ENCODE data around the gene ZNHIT1. TPM values are rescaled to one million over a fixed set of nuclear protein-coding genes. Genes with fewer than 3 reads are reported as not detected.

The ZNHIT1 gene
- total RNA-seq = 28.1 TPM

DNA sequence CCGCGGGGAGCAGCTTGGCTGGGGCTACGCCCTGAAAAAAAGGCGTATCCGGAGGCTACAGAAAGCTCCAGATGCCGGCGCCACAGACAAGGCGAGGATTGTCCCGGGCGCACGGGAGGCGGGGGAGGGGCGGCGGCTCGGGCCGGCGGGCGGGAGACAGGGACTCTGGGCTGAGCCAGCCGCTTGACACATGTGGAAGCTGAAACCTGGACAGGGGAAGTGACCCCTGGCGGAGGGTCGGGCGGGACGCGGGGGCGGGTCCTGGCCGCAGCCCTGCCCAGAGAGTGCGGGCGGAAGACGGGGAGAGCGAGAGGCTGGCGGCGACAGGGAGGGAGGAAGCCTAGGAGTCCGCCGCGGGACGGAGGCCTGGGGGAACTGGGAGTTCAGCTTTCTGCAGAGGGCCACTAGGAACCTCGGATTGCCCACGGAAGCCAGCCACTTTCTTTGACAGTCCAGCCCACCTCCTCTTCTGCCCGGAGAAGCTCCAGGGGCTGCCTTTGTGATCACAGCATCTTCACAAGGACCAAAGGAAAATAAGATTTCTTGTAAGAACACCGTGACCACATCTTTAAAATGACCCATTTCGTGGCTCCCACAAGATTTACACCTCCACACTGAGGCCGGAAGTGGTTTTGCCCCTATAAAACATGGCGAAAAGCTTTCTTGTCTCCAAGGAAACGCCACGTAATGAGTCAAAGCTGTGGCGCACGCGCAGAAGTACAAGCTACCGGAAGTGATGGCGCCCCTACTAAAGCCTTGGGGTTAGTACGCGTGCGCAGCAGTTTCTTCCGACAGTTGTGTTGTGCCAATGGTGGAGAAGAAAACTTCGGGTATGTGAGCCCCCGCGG is at the start of gene ZNHIT1, which contains the start of gene PLOD3:
TSS of gene ZNHIT1 (plus strand) at position 778 of the 848 bp plus-strand sequence. CDS start at position 809, 31 bp downstream.
TSS of gene PLOD3 (minus strand) at position 194 of the 848 bp plus-strand sequence. CDS start 307 bp downstream, outside the sequence.
- H3K9me3 ChIP-seq (ENCODE audit: low read depth, low read length) = no peaks in the 10 kb centered on the region
- peak within 1 kb of the TSS; percentile 63 for H3K4me3 ChIP-seq (ENCODE audit: low read length)
- no peaks in the 10 kb centered on the region for H3K27me3 ChIP-seq (ENCODE audit: insufficient read depth, low read length)
- H3K4me1 ChIP-seq (ENCODE audit: insufficient read depth, low read length) = peaks cover 36% of the 10 kb centered on the region

DNA sequence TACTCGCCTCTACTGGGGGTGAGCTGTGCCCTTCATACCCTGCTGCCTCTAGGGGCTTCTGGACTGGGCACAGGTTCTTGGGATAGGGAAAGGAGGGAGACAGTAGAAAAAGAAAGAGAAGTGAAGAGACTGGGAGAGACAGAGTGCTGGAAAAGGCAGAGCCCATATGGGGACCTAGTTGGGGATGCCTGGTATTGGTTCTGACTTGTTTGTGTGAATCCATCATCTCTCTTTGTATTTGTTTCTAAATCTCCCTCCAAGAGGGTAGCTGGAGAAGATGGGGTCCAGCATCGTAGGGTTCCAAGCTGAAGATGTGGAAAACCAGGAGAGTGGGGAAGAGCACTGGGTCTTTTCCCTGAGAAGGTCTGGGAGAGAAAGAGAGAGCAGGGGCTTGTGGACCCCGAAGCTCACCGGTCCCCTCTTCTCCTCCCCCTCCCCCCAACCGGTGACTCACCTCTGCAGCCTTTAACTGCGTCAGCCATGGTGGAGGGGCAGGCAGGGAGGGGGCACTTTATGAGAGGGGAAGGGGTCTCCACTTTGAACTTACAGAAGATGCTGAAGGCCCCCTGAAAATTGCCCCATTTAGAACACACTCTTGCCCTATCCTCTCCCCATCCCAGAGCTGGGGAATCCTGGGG is 49.4 kb upstream of the ZNHIT1 start:
- Histone ChIP-seq H3K27me3 (ENCODE audit: insufficient read depth, low read length) (peaks cover 91% of the 10 kb centered on the region), H3K4me1 (ENCODE audit: insufficient read depth, low read length) (peaks cover 70% of the 10 kb centered on the region), H3K9me3 (ENCODE audit: low read depth, low read length) (no peaks in the 10 kb centered on the region), H3K4me3 (ENCODE audit: low read length) (no peak overlapping the region)

DNA sequence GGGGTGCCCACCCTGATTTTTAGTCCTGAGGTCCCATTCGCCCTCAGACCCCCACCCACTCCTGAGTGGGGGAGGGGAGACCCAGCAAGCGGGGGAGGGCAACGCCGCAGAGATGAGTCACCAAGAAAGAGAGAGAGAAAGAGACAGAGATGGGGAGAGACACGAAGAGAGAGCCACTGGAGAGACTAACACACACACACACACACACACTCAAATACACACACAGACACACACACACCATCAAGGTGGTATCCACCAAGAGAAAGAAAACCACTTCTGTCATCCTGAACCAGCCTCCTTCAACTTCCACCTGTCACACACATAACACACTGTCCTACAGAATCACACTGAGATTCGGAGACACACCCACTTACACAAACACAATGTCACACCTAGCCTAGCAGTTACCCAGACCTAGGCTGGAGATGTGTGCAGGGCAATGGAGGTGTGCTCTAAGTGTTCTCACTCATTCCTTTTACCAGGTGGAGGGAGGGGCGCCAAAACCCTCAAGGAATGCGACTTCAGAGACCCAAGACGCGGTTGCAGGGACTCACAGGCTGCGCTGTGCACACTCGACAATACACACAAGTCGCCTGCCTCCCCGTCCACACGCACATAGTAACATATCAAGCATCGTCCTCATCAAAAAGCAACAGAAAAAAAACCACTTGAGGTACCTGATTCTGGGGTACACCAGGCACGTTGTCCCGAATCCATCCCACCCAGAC is 48.7 kb upstream of the ZNHIT1 start:
- peaks cover 92% of the 10 kb centered on the region for H3K27me3 ChIP-seq (ENCODE audit: insufficient read depth, low read length)
- H3K4me3 ChIP-seq (ENCODE audit: low read length) = no peak overlapping the region
- no peaks in the 10 kb centered on the region for H3K9me3 ChIP-seq (ENCODE audit: low read depth, low read length)
- H3K4me1 ChIP-seq (ENCODE audit: insufficient read depth, low read length) = peaks cover 70% of the 10 kb centered on the region

DNA sequence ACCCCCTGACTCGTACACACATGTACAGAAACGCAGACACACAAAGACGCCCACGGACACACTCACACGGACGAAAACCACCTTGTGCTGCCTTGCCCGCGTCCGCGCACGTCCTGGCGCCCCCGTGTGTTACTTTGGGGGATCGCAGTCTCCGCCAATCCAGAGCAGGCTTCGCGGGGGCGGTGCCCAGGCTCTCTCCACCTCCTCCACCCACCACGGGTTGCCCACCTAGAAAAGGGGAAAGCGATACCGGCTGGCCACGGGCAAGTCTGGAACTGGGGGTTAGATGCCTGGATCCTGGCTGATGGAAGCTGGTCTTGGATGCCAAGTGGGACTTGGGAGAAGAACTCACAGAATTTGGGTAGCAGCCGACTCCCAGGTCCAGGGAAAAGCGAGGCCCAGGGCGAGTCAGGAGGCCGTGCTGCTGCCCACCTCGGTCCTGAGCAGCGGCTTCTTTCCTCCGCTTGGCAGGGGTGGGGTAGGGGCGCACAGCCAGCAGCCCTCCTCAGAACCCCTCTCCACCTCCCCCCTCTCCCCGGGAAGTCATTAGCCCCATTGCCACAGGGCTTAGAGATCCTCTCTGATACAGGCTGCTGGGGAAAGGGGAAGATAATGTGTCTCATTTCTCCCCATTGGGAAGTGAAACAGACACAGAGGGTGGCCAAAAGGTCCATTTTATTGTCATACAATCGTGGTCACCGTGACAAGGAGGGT is 48.0 kb upstream of the ZNHIT1 start:
- Histone ChIP-seq H3K4me3 (ENCODE audit: low read length) (no peak overlapping the region), H3K27me3 (ENCODE audit: insufficient read depth, low read length) (peaks cover 92% of the 10 kb centered on the region), H3K4me1 (ENCODE audit: insufficient read depth, low read length) (peaks cover 65% of the 10 kb centered on the region), H3K9me3 (ENCODE audit: low read depth, low read length) (no peaks in the 10 kb centered on the region)

DNA sequence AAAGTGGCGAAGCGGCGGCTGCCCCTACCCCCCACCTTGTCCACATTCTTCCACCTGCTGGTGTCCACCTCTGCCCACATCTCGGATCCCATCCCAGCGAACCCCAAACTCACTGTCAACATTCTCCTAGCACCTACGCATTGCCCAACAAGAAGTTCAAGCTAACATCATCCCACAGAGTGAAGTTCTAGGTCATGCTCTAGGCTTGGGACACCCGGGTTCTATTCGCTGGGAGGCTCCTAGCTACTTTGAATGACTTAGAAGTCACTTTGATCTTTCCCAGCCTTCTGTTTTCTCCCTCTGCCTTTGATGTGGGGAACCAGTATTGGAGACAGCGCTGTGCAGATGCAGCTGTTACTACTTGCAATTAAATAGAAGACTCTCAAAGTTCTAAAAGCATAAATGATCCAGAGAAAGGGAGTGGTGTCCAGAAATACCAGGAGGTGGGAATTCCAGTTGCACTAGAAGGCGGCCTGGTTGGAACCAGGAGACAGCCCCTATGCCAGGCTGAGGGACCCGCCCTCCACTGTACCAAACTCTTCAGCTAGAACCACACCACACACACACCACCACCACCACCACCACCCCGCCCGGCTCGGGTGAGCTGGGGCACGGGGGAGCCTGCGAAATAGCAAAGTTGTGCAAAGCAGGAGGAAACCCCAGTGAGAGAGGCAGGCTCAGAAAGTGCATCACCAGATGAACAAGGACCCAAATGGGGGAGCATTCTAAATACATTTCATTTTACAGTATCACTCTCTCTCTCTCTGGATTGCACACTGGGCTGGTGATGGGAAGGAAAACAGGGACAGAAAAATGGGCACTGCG is 47.1 kb upstream of the ZNHIT1 start:
- H3K27me3 ChIP-seq (ENCODE audit: insufficient read depth, low read length) = peaks cover 95% of the 10 kb centered on the region
- H3K4me3 ChIP-seq (ENCODE audit: low read length) = no peak overlapping the region
- peaks cover 57% of the 10 kb centered on the region for H3K4me1 ChIP-seq (ENCODE audit: insufficient read depth, low read length)
- H3K9me3 ChIP-seq (ENCODE audit: low read depth, low read length) = no peaks in the 10 kb centered on the region

DNA sequence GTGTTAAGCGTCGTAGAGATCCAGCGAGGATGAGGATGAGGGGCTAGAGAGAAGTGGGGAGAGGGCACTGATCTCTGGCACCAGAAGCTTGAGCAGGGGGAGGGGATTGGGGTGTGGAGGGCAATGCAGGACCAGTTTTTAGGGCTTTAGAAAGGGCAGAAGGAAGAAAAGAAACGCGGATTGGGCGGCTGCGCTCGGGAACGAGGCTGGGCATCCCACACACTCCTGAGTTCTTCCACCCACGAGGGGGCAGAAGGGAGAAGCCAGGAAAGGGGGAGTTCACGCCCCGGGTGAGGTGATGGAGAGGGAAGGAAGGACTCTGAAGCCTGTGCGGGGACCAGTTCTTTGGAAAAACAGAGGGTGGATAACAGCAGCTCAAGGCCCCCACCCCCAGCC is 46.5 kb upstream of the ZNHIT1 start:
- H3K27me3 ChIP-seq (ENCODE audit: insufficient read depth, low read length) = peaks cover 96% of the 10 kb centered on the region
- H3K4me1 ChIP-seq (ENCODE audit: insufficient read depth, low read length) = peaks cover 53% of the 10 kb centered on the region
- no peaks in the 10 kb centered on the region for H3K9me3 ChIP-seq (ENCODE audit: low read depth, low read length)
- H3K4me3 ChIP-seq (ENCODE audit: low read length) = no peak overlapping the region

DNA sequence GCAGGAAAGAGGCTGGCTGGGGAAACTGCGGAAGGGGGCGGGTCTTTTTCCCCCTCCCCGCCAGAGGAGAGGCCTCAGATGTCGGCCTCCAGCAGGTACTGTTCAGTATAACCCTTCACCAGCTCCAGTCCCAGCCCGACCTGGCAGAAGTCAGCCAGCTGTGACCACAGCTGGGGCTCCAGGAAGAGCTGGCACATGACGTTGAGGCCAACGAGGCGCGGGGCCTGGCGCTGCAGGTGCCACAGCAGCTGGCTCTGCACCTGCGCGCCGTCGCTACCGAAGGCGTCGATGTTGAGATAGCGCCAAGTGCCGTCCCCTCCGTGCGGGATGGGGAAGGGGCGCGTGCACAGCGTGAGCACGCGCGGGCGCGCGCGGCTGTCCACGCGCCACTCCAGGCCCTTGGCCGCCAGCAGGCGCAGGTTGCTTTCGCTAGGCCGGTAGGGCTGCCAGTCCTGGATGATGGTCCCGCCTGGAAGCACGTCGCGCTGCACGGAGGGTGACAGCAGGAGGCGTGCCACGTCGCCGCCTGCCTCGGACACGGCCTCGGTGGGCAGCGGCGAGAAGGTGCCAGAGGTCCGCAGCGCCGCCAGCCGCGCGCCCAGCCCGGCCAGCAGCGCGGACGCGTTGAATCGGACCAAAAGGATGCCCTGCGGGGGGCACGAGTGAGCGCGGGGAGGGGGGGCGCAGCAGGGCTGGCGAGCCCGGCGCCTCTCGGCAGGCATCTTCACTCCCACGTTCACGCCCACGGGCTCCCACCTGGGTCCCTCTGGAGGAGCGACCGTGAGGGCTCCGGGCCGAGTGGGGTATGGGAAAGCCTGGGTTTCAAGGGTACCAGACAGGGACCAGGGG is 45.7 kb upstream of the ZNHIT1 start:
- H3K9me3 ChIP-seq (ENCODE audit: low read depth, low read length) = no peaks in the 10 kb centered on the region

DNA sequence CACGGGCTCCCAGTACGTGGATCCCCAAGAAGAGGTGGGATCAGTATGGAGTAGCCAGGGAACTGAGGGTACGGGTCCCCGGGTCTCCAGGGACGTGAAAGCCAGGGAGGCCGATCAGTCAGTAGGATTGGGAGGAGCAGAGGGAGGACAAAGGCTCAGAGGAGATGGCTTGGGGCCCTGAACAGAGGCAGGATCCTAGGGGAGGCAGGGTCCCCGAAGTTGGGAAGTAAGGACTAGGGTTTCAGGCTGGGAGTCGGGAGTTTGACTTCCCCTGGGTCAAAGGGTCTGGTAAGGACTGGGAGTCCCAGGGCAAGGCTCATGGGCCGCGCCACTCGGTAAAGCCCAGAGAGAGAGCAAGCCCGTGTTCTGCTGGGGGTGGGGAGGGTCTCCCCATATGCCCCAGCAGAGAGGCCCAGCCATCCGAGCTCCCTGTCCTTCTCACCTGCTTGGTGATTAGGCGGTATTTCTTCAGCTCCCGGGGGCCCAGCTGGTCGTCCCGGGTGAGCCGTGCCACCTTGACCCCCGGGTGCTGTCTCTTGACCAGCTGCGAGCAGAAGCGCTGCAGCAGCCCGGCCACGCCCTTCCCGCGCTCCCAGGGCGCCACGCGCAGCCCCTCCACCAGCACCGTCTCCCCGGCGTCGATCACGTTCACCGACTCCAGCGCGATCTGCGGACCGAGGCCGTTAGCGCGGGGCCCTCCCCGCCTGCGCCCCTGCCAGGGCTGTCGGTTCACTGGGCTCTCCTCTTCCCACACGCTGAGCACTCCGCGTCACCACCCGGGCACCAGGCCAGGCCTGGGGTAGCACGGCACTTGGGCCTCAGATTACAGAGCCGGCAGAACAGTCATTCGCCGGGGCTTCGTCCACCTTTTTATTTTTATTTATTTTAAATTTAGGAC is 44.9 kb upstream of the ZNHIT1 start:
- Histone ChIP-seq H3K4me1 (ENCODE audit: insufficient read depth, low read length) (peaks cover 53% of the 10 kb centered on the region), H3K4me3 (ENCODE audit: low read length) (no peak overlapping the region)

More for the DNA sequence above, 45.7 kb upstream of the ZNHIT1 start:
- H3K4me3 ChIP-seq (ENCODE audit: low read length) = no peak overlapping the region
- H3K27me3 ChIP-seq (ENCODE audit: insufficient read depth, low read length) = peaks cover 98% of the 10 kb centered on the region
- H3K4me1 ChIP-seq (ENCODE audit: insufficient read depth, low read length) = peaks cover 53% of the 10 kb centered on the region

DNA sequence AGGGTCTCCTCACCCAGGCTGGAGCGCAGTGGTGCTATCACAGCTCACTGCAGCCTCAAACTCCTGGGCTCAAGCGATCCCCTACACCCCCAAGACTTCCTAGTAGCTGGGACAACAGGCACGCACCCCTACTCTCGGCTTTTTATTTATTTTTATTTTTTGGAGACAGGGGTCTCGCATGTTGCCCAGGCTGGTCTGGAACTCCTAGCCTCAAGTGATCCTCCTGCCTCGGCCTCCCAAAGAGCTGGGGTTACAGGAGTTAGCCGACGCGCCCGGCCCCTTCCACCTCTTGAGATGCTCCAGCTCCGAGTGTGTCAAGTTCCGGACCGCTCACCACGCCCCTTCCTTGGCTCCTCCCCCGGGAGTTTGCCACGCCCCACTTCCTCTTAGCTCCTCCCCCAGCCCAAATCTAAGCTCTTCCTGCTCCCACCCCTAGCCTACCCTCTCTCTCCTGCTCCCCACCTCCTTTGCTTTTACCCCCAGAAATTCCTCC is 44.2 kb upstream of the ZNHIT1 start:
- Histone ChIP-seq H3K4me3 (ENCODE audit: low read length) (no peak overlapping the region), H3K4me1 (ENCODE audit: insufficient read depth, low read length) (peaks cover 53% of the 10 kb centered on the region), H3K9me3 (ENCODE audit: low read depth, low read length) (no peaks in the 10 kb centered on the region), H3K27me3 (ENCODE audit: insufficient read depth, low read length) (peaks cover 98% of the 10 kb centered on the region)

More for the DNA sequence above, 44.9 kb upstream of the ZNHIT1 start:
- Histone ChIP-seq H3K27me3 (ENCODE audit: insufficient read depth, low read length) (peaks cover 98% of the 10 kb centered on the region), H3K9me3 (ENCODE audit: low read depth, low read length) (no peaks in the 10 kb centered on the region)

DNA sequence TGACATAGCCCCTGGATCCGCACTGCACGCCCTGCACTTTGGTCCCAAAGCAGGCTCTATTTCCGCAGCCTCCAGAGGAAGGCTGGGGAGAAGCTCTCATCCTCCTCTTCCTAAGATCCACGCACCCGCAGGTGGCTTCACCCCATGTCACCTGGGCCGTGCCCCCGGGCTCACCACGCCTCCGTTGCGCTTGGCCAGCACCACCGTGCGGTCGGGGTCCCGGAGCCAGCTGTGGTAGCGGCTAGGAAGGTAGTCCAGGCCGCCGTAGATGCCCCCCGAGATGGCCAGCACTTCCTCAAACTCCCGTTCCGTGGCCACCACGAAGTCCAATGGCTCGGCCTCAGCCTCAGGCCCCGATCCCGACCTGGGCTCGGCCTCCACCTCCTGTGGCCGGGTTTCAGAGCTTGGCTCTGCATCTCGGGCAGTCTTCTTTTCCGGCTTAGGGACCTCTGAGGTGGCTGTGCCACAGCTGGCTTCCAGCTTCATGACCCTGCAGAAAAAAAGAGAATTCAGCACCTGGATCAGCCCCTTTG is 43.6 kb upstream of the ZNHIT1 start:
- Histone ChIP-seq H3K27me3 (ENCODE audit: insufficient read depth, low read length) (peaks cover 95% of the 10 kb centered on the region), H3K4me3 (ENCODE audit: low read length) (no peak overlapping the region), H3K9me3 (ENCODE audit: low read depth, low read length) (no peaks in the 10 kb centered on the region), H3K4me1 (ENCODE audit: insufficient read depth, low read length) (peaks cover 51% of the 10 kb centered on the region)

DNA sequence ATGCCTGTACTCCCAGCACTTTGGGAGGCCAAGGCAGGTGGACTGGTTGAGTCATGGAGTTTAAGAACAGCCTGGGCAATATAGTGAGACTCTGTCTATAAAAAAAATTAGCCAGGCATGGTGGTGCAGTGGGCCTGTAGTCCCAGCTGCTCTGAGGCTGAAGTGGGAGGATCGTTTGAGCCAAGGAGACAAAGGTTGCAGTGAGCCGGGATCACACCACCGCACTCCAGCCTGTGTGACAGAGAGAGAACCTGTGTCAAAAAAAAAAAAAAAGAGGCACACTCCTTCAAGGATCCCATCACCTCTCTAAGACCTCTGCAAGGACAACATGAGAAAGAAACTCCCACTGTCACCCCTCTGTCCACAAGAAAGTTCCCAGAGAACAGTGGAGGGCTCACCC is 42.3 kb upstream of the ZNHIT1 start:
- H3K4me3 ChIP-seq (ENCODE audit: low read length) = no peak overlapping the region
- H3K4me1 ChIP-seq (ENCODE audit: insufficient read depth, low read length) = peaks cover 38% of the 10 kb centered on the region
- H3K9me3 ChIP-seq (ENCODE audit: low read depth, low read length) = no peaks in the 10 kb centered on the region
- H3K27me3 ChIP-seq (ENCODE audit: insufficient read depth, low read length) = peaks cover 87% of the 10 kb centered on the region

DNA sequence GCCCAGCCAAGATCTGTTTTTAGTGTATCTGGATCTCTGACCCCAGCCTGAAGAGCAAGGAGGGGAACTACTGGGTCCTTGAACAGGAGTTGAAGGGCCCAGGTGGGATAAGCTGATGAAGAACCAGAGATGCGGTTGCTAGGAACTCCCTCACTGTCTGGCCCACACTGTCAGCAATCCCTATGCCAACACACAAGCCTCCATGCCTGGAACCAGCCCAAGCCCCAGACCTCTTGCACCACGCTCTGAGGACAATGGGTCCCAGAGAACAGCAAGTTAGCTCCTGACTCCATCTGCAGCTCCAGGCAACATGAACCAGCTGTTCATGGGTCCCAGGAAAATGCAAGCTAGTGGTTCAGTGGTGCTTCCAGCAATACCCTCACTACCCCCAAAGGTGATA is 40.3 kb upstream of the ZNHIT1 start:
- Histone ChIP-seq H3K4me1 (ENCODE audit: insufficient read depth, low read length) (peaks cover 18% of the 10 kb centered on the region), H3K27me3 (ENCODE audit: insufficient read depth, low read length) (peaks cover 83% of the 10 kb centered on the region), H3K9me3 (ENCODE audit: low read depth, low read length) (no peaks in the 10 kb centered on the region), H3K4me3 (ENCODE audit: low read length) (no peak overlapping the region)

Measured in mononuclear cell (primary cell).